Neuron (in vitro differentiated cells): Measurements from ENCODE around the gene TLK1.

Experiments used
- H2AFZ ChIP-seq: one replicate; pipeline ENCODE4 v1.6.1; 2013; ENCODE audit warnings: low read depth, mild to moderate bottlenecking, inconsistent platforms, low read length, moderate library complexity
- H3K27me3 ChIP-seq: one replicate; pipeline ENCODE4 v1.6.1; 2013; ENCODE audit warnings: low read length; ENCODE audit not compliant: insufficient read depth
- H3K36me3 ChIP-seq: one replicate; pipeline ENCODE4 v1.6.1; 2013; ENCODE audit warnings: low read length; ENCODE audit not compliant: insufficient read depth
- H3K4me1 ChIP-seq: one replicate; pipeline ENCODE4 v1.6.1; 2013; ENCODE audit warnings: low read length; ENCODE audit not compliant: insufficient read depth
- H3K4me3 ChIP-seq: 2 replicates; pipeline ENCODE4 v1.5.1; 2013; ENCODE audit warnings: mild to moderate bottlenecking, low read length, moderate library complexity
- H3K9me3 ChIP-seq: one replicate; pipeline ENCODE4 v1.6.1; 2013; ENCODE audit warnings: low read length

TLK1 gene

GRCh38 chr2:171146633-171147032, 14.1 kb downstream of the TLK1 start:
- H3K9me3 ChIP-seq: peaks cover 8% of the 10 kb centered on the region
- H3K4me3 ChIP-seq: no peak overlapping the region
- no peaks in the 10 kb centered on the region for H3K4me1 ChIP-seq
- H3K36me3 ChIP-seq: no peaks in the 10 kb centered on the region
- H3K27me3 ChIP-seq: no peaks in the 10 kb centered on the region
- no peak overlapping the region for H2AFZ ChIP-seq

GRCh38 chr2:171146071-171146470, 14.6 kb downstream of the TLK1 start:
- H3K27me3 ChIP-seq: no peaks in the 10 kb centered on the region
- H3K9me3 ChIP-seq: peaks cover 8% of the 10 kb centered on the region
- no peak overlapping the region for H2AFZ ChIP-seq
- no peaks in the 10 kb centered on the region for H3K36me3 ChIP-seq
- H3K4me3 ChIP-seq: no peak overlapping the region
- no peaks in the 10 kb centered on the region for H3K4me1 ChIP-seq

- Histone ChIP-seq H3K4me1 (no peaks in the 10 kb centered on the region), H3K4me3 (no peak overlapping the region), H3K27me3 (no peaks in the 10 kb centered on the region), H2AFZ (no peak overlapping the region), H3K9me3 (peaks cover 6% of the 10 kb centered on the region), H3K36me3 (no peaks in the 10 kb centered on the region)
These were observed 17.0 kb downstream of the TLK1 start for GRCh38 chr2:171143670-171144062.

- Histone ChIP-seq H3K9me3 (peaks cover 6% of the 10 kb centered on the region), H3K4me3 (no peak overlapping the region), H3K36me3 (no peaks in the 10 kb centered on the region), H3K4me1 (no peaks in the 10 kb centered on the region), H3K27me3 (no peaks in the 10 kb centered on the region), H2AFZ (no peak overlapping the region)
These were observed 18.3 kb downstream of the TLK1 start for GRCh38 chr2:171142398-171142797.

- H3K36me3 ChIP-seq: no peaks in the 10 kb centered on the region
- H3K27me3 ChIP-seq: no peaks in the 10 kb centered on the region
- H3K4me3 ChIP-seq: no peak overlapping the region
- no peak overlapping the region for H2AFZ ChIP-seq
- H3K4me1 ChIP-seq: no peaks in the 10 kb centered on the region
- H3K9me3 ChIP-seq: peaks cover 6% of the 10 kb centered on the region
These were observed 19.4 kb downstream of the TLK1 start for GRCh38 chr2:171141320-171141719.

GRCh38 chr2:171139860-171140259, 20.8 kb downstream of the TLK1 start:
- no peaks in the 10 kb centered on the region for H3K27me3 ChIP-seq
- H3K4me1 ChIP-seq: peaks cover under 1% of the 10 kb centered on the region
- H3K4me3 ChIP-seq: no peak overlapping the region
- H2AFZ ChIP-seq: no peak overlapping the region
- no peaks in the 10 kb centered on the region for H3K36me3 ChIP-seq
- peaks cover 3% of the 10 kb centered on the region for H3K9me3 ChIP-seq

- no peak overlapping the region for H2AFZ ChIP-seq
- peaks cover 4% of the 10 kb centered on the region for H3K4me1 ChIP-seq
- no peak overlapping the region for H3K4me3 ChIP-seq
- peaks cover 2% of the 10 kb centered on the region for H3K36me3 ChIP-seq
- H3K27me3 ChIP-seq: no peaks in the 10 kb centered on the region
- H3K9me3 ChIP-seq: peaks cover 1% of the 10 kb centered on the region
These were observed 24.7 kb downstream of the TLK1 start for GRCh38 chr2:171136024-171136423.

- H3K27me3 ChIP-seq: no peaks in the 10 kb centered on the region
- H3K36me3 ChIP-seq: peaks cover 2% of the 10 kb centered on the region
- no peak overlapping the region for H3K4me3 ChIP-seq
- peaks cover 4% of the 10 kb centered on the region for H3K4me1 ChIP-seq
- no peaks in the 10 kb centered on the region for H3K9me3 ChIP-seq
- H2AFZ ChIP-seq: no peak overlapping the region
These were observed 26.0 kb downstream of the TLK1 start for GRCh38 chr2:171134624-171135230.

- Histone ChIP-seq H3K4me3 (no peak overlapping the region), H3K4me1 (peaks cover 4% of the 10 kb centered on the region), H3K9me3 (no peaks in the 10 kb centered on the region), H2AFZ (no peak overlapping the region), H3K27me3 (no peaks in the 10 kb centered on the region), H3K36me3 (peaks cover 2% of the 10 kb centered on the region)
These were observed 28.6 kb downstream of the TLK1 start for GRCh38 chr2:171132086-171132485.

GRCh38 chr2:171128461-171128860, 32.2 kb downstream of the TLK1 start:
- no peak overlapping the region for H3K4me3 ChIP-seq
- H2AFZ ChIP-seq: no peak overlapping the region
- H3K36me3 ChIP-seq: peaks cover 2% of the 10 kb centered on the region
- H3K4me1 ChIP-seq: no peaks in the 10 kb centered on the region
- H3K9me3 ChIP-seq: no peaks in the 10 kb centered on the region
- H3K27me3 ChIP-seq: no peaks in the 10 kb centered on the region

- Histone ChIP-seq H3K4me1 (no peaks in the 10 kb centered on the region), H3K27me3 (no peaks in the 10 kb centered on the region), H2AFZ (no peak overlapping the region), H3K4me3 (no peak overlapping the region), H3K9me3 (no peaks in the 10 kb centered on the region), H3K36me3 (no peaks in the 10 kb centered on the region)
These were observed 36.2 kb downstream of the TLK1 start for GRCh38 chr2:171124541-171124940.

- Histone ChIP-seq H3K4me1 (no peaks in the 10 kb centered on the region), H3K36me3 (peaks cover 12% of the 10 kb centered on the region), H3K4me3 (no peak overlapping the region), H2AFZ (no peak overlapping the region), H3K9me3 (peaks cover 2% of the 10 kb centered on the region), H3K27me3 (no peaks in the 10 kb centered on the region)
These were observed 51.1 kb downstream of the TLK1 start for GRCh38 chr2:171109571-171109970.

GRCh38 chr2:171109020-171109419, 51.7 kb downstream of the TLK1 start:
- peaks cover 2% of the 10 kb centered on the region for H3K9me3 ChIP-seq
- H2AFZ ChIP-seq: no peak overlapping the region
- H3K36me3 ChIP-seq: peaks cover 12% of the 10 kb centered on the region

GRCh38 chr2:171107803-171108202, 52.9 kb downstream of the TLK1 start:
- no peak overlapping the region for H2AFZ ChIP-seq

More at GRCh38 chr2:171109020-171109419, 51.7 kb downstream of the TLK1 start:
- H3K4me3 ChIP-seq: no peak overlapping the region
- no peaks in the 10 kb centered on the region for H3K27me3 ChIP-seq
- no peaks in the 10 kb centered on the region for H3K4me1 ChIP-seq

More at GRCh38 chr2:171107803-171108202, 52.9 kb downstream of the TLK1 start:
- Histone ChIP-seq H3K27me3 (no peaks in the 10 kb centered on the region), H3K4me3 (no peak overlapping the region), H3K4me1 (peaks cover 2% of the 10 kb centered on the region), H3K36me3 (peaks cover 9% of the 10 kb centered on the region), H3K9me3 (peaks cover 2% of the 10 kb centered on the region)
